ENCODE data around the gene SORBS1.

Gene SORBS1

DNA sequence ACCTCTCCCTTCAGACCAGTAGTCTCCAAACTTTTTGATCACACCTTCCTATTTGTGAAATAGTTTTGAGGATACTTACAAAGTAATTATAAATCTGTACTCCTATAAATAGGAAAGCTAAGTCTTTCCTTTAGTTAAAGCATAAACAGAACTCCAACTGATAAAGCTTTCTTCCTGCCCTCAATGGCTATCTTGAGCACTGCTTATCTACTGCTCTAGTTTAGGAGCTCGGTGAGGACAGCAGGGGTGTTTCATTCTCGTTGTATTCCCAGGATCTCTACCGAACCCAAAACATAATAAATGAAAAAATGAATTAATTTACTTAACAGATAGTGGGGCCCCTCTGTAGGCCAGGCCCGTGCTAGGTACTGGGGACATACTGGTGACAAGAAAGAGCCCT lies 17.7 kb downstream of the SORBS1 start:
- H3K27ac ChIP-seq (ENCODE audit: low read depth, low read length) = no peak overlapping the region

DNA sequence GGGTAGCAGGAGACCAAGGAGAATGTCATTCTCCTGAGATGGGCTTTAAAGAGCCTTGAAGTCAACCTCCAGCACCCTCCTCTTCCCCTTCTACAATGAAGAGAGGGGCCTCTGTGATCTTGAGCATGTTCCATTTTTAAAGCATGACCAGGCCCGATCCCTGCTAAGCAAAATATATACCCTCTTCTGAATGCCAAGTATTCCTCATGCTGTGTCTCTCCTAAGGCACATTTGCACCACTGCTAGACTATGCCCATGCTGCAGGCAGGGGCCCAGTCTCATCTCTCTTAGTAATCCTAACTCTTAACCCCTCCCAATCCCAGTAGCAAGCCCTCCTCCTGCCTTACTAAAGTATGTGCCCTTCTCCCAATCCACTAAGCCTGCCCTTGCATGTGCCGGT lies 18.4 kb downstream of the SORBS1 start:
- no peak overlapping the region for H3K4me3 ChIP-seq (ENCODE audit: low read depth in 1 of 2, low read length in 2 of 2)
- H3K9ac ChIP-seq (ENCODE audit: low read depth in 1 of 2, low read length in 2 of 2) = no peak overlapping the region
- H3K27me3 ChIP-seq (ENCODE audit: control insufficient read depth in 1 of 2, insufficient read depth in 2 of 2, low read length in 2 of 2) = no peaks in the 10 kb centered on the region
- no peaks in the 10 kb centered on the region for H3K36me3 ChIP-seq (ENCODE audit: control insufficient read depth in 1 of 2, insufficient read depth in 2 of 2, low read length in 2 of 2)
- no peak overlapping the region for H3K27ac ChIP-seq (ENCODE audit: low read depth, low read length)
- H3K9me3 ChIP-seq (ENCODE audit: control insufficient read depth in 1 of 2, low read length in 2 of 2) = no peaks in the 10 kb centered on the region
- H3K4me1 ChIP-seq (ENCODE audit: control insufficient read depth in 1 of 2, insufficient read depth in 2 of 2, low read length in 2 of 2) = peaks cover 33 to 36% of the 10 kb centered on the region in 2 donors

More for the DNA sequence above, 17.7 kb downstream of the SORBS1 start:
- peaks cover 33 to 36% of the 10 kb centered on the region in 2 donors for H3K4me1 ChIP-seq (ENCODE audit: control insufficient read depth in 1 of 2, insufficient read depth in 2 of 2, low read length in 2 of 2)
- H3K9ac ChIP-seq (ENCODE audit: low read depth in 1 of 2, low read length in 2 of 2) = no peak overlapping the region
- no peaks in the 10 kb centered on the region for H3K36me3 ChIP-seq (ENCODE audit: control insufficient read depth in 1 of 2, insufficient read depth in 2 of 2, low read length in 2 of 2)
- H3K9me3 ChIP-seq (ENCODE audit: control insufficient read depth in 1 of 2, low read length in 2 of 2) = no peaks in the 10 kb centered on the region
- H3K27me3 ChIP-seq (ENCODE audit: control insufficient read depth in 1 of 2, insufficient read depth in 2 of 2, low read length in 2 of 2) = no peaks in the 10 kb centered on the region
- H3K4me3 ChIP-seq (ENCODE audit: low read depth in 1 of 2, low read length in 2 of 2) = no peak overlapping the region

DNA sequence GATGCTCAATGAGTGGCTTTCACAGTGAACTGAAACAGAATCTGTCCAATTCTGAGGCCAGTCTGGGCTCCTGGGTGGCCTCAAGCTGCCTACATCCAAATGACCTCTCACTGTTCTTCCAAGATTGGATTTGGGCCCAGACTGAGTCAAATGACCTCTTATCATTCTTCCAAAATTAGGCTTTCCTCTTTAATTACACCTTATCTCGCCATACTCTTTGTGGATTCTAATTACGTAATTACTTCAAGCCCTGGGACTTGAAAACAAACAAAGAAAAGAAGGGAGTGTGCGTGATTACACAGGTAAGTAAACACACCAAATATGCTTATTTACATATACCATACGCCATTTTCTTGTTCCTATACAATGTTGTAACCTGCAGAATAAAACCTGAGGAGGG lies 18.8 kb downstream of the SORBS1 start:
- Histone ChIP-seq H3K36me3 (ENCODE audit: control insufficient read depth in 1 of 2, insufficient read depth in 2 of 2, low read length in 2 of 2) (no peaks in the 10 kb centered on the region), H3K9ac (ENCODE audit: low read depth in 1 of 2, low read length in 2 of 2) (no peak overlapping the region), H3K4me3 (ENCODE audit: low read depth in 1 of 2, low read length in 2 of 2) (no peak overlapping the region), H3K27ac (ENCODE audit: low read depth, low read length) (no peak overlapping the region), H3K9me3 (ENCODE audit: control insufficient read depth in 1 of 2, low read length in 2 of 2) (no peaks in the 10 kb centered on the region), H3K4me1 (ENCODE audit: control insufficient read depth in 1 of 2, insufficient read depth in 2 of 2, low read length in 2 of 2) (peaks cover 33 to 36% of the 10 kb centered on the region in 2 donors), H3K27me3 (ENCODE audit: control insufficient read depth in 1 of 2, insufficient read depth in 2 of 2, low read length in 2 of 2) (no peaks in the 10 kb centered on the region)

DNA sequence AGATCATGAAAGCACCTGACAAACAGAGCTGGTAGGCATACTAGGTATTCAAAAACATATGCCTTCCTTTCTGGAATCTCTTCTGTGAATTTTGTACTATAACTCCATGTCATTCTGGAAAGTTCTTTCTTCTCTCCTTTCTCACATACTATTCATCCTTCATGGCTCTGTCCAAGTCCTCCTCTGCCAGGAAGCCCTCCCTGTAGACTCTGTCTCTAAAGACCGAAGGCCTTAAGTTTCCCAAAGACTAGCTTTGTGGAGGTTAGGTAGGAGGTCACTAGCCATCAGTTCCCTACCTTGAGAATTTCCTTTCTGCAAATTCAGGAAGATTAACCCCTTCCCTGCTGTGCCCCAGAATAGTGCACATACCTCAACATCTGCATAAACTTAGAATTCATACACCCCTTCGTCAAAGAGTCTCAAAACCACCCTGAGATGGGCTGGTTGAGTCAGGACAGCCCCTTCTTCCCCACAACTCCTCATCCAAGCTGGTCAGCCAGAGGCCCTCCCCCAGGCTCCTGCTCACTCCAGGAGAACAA lies 20.6 kb downstream of the SORBS1 start:
- Histone ChIP-seq H3K9ac (ENCODE audit: low read depth in 1 of 2, low read length in 2 of 2) (no peak overlapping the region), H3K27me3 (ENCODE audit: control insufficient read depth in 1 of 2, insufficient read depth in 2 of 2, low read length in 2 of 2) (no peaks in the 10 kb centered on the region), H3K36me3 (ENCODE audit: control insufficient read depth in 1 of 2, insufficient read depth in 2 of 2, low read length in 2 of 2) (no peaks in the 10 kb centered on the region), H3K4me3 (ENCODE audit: low read depth in 1 of 2, low read length in 2 of 2) (no peak overlapping the region), H3K9me3 (ENCODE audit: control insufficient read depth in 1 of 2, low read length in 2 of 2) (no peaks in the 10 kb centered on the region), H3K27ac (ENCODE audit: low read depth, low read length) (no peak overlapping the region), H3K4me1 (ENCODE audit: control insufficient read depth in 1 of 2, insufficient read depth in 2 of 2, low read length in 2 of 2) (peaks cover 33 to 36% of the 10 kb centered on the region in 2 donors)

DNA sequence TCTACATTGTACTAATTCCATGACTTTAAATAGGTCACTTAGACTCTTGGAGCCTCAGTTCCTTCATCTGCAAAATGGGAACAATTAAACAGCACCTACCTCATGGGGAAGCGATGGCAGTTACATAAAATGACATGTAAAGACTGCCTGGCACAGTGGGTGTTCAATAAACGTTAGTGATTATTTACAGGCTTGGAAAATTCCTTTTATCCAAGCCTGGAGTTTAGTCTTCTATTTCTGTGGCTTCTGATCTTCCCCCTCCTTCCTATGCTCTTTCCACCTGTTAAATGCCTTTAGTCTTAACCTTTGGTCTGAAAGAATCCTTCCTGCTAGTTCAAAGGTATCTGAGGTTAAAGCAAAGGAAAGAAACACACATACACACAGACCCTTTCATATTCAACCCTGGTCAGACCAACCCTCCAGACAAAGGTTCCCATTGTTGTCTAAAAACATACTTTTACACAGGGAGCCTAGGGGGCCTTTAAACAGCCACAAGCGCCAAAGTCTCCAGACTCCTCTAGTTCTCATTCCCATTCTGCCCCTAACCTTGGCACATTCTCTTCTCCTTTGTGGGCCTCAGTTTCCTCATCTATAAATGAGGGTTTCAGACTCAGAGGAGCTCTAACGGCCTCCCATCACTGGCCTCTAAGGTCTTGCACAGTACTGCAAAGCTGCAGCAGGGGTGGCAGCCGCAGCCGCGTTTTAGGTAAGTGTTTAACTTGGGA lies 21.4 kb downstream of the SORBS1 start:
- no peaks in the 10 kb centered on the region for H3K36me3 ChIP-seq (ENCODE audit: control insufficient read depth in 1 of 2, insufficient read depth in 2 of 2, low read length in 2 of 2)
- H3K27ac ChIP-seq (ENCODE audit: low read depth, low read length) = no peak overlapping the region
- H3K27me3 ChIP-seq (ENCODE audit: control insufficient read depth in 1 of 2, insufficient read depth in 2 of 2, low read length in 2 of 2) = no peaks in the 10 kb centered on the region
- peaks cover 33 to 36% of the 10 kb centered on the region in 2 donors for H3K4me1 ChIP-seq (ENCODE audit: control insufficient read depth in 1 of 2, insufficient read depth in 2 of 2, low read length in 2 of 2)
- H3K9ac ChIP-seq (ENCODE audit: low read depth in 1 of 2, low read length in 2 of 2) = no peak overlapping the region
- no peak overlapping the region for H3K4me3 ChIP-seq (ENCODE audit: low read depth in 1 of 2, low read length in 2 of 2)
- no peaks in the 10 kb centered on the region for H3K9me3 ChIP-seq (ENCODE audit: control insufficient read depth in 1 of 2, low read length in 2 of 2)

DNA sequence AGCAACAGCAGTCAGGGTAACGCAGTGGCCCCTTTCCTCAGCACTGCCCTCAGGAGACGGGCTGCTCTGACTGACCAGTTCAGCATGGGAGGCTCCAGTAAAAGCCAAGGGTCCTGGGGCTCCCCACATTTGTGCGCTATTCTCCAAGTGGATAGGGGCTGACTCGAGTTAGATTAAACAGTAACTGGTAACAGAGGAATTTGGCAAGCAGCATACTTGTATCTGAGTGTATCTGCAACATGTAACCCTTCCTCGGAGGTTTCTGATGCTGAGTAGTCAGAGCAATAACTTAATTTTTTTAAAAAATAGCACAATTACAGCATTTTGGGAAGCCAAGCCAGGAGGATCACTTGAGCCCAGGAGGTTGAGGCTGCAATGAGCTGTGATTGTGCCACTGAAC lies 22.8 kb downstream of the SORBS1 start:
- Histone ChIP-seq H3K9ac (ENCODE audit: low read depth in 1 of 2, low read length in 2 of 2) (no peak overlapping the region), H3K4me3 (ENCODE audit: low read depth in 1 of 2, low read length in 2 of 2) (no peak overlapping the region), H3K36me3 (ENCODE audit: control insufficient read depth in 1 of 2, insufficient read depth in 2 of 2, low read length in 2 of 2) (no peaks in the 10 kb centered on the region), H3K27me3 (ENCODE audit: control insufficient read depth in 1 of 2, insufficient read depth in 2 of 2, low read length in 2 of 2) (no peaks in the 10 kb centered on the region), H3K4me1 (ENCODE audit: control insufficient read depth in 1 of 2, insufficient read depth in 2 of 2, low read length in 2 of 2) (peaks cover 26 to 31% of the 10 kb centered on the region in 2 donors), H3K27ac (ENCODE audit: low read depth, low read length) (no peak overlapping the region), H3K9me3 (ENCODE audit: control insufficient read depth in 1 of 2, low read length in 2 of 2) (no peaks in the 10 kb centered on the region)

DNA sequence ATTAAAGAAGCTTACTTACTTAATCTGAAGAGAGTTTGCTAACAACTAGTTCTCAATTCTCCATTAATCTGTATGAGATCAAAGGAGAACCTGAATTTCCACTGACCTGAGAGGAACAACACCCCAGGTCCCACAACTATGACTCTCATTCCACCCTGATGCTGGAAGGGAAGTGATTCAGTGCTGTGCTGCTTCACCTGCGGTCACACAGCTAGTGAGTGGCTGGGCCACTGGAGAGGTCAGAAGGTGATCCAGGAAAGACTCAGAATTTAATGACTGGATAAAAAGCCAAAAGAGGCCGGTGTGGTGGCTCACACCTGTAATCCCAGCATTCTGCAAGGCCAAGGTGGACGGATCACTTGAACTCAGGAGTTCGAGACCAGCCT lies 23.6 kb downstream of the SORBS1 start:
- peaks cover 18 to 23% of the 10 kb centered on the region in 2 donors for H3K4me1 ChIP-seq (ENCODE audit: control insufficient read depth in 1 of 2, insufficient read depth in 2 of 2, low read length in 2 of 2)
- no peak overlapping the region for H3K9ac ChIP-seq (ENCODE audit: low read depth in 1 of 2, low read length in 2 of 2)
- no peak overlapping the region for H3K27ac ChIP-seq (ENCODE audit: low read depth, low read length)

DNA sequence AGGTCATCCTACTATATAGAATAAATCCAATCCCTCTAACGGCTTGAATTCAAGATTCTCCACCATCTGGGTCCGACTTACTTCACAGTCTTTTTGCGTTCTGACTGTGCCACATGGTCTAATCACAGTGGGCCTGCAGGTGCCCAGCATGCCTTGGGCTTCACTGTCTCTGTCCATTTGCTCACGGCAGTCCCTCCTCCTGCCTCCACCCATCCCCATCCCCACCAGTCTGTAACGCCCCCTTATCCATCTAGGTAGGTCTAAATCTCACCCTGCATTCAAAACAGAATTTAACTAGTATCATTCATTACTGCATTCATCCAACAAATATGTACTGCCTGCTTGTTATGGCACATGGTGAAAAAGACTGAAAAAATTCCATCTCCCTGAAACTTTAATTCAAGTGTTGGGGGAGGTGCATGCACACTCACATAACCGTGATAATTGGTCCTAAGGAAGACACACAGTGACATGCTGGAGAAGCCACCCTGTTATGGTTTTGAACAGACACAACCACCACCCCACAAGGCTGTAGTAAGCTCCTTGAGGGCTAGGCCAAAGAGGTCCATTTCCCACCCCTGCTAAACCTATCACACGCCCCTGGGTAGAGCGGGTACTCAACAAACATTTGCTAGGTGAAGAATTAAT lies 24.2 kb downstream of the SORBS1 start:
- Histone ChIP-seq H3K4me3 (ENCODE audit: low read depth in 1 of 2, low read length in 2 of 2) (no peak overlapping the region), H3K27ac (ENCODE audit: low read depth, low read length) (no peak overlapping the region), H3K4me1 (ENCODE audit: control insufficient read depth in 1 of 2, insufficient read depth in 2 of 2, low read length in 2 of 2) (peaks cover 18% of the 10 kb centered on the region in 2 donors), H3K27me3 (ENCODE audit: control insufficient read depth in 1 of 2, insufficient read depth in 2 of 2, low read length in 2 of 2) (no peaks in the 10 kb centered on the region), H3K36me3 (ENCODE audit: control insufficient read depth in 1 of 2, insufficient read depth in 2 of 2, low read length in 2 of 2) (no peaks in the 10 kb centered on the region), H3K9me3 (ENCODE audit: control insufficient read depth in 1 of 2, low read length in 2 of 2) (no peaks in the 10 kb centered on the region), H3K9ac (ENCODE audit: low read depth in 1 of 2, low read length in 2 of 2) (no peak overlapping the region)

More for the DNA sequence above, 23.6 kb downstream of the SORBS1 start:
- Histone ChIP-seq H3K4me3 (ENCODE audit: low read depth in 1 of 2, low read length in 2 of 2) (no peak overlapping the region), H3K27me3 (ENCODE audit: control insufficient read depth in 1 of 2, insufficient read depth in 2 of 2, low read length in 2 of 2) (no peaks in the 10 kb centered on the region), H3K9me3 (ENCODE audit: control insufficient read depth in 1 of 2, low read length in 2 of 2) (no peaks in the 10 kb centered on the region), H3K36me3 (ENCODE audit: control insufficient read depth in 1 of 2, insufficient read depth in 2 of 2, low read length in 2 of 2) (no peaks in the 10 kb centered on the region)

DNA sequence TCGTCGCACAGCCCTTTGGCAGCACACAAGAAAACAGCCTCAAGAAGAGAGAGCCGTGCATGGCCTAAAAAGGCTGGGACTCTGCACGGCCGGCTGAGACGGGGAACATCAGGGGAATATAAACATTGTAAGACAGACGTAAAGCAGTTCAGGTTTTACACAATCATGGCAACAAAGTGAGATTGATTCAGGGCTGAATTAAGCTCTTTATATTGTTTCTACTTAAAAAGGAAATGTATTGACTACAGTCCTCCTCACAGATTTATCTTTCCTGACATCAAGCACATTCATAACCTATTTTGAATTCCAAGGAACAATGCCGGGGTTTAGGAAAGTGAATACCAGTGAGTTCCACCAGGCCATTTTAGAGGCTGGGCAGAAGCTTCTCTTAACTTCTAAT lies 25.2 kb downstream of the SORBS1 start:
- no peak overlapping the region for H3K9ac ChIP-seq (ENCODE audit: low read depth in 1 of 2, low read length in 2 of 2)
- no peaks in the 10 kb centered on the region for H3K36me3 ChIP-seq (ENCODE audit: control insufficient read depth in 1 of 2, insufficient read depth in 2 of 2, low read length in 2 of 2)
- peak overlapping the region; percentile 30 for H3K27ac ChIP-seq (ENCODE audit: low read depth, low read length)
- no peaks in the 10 kb centered on the region for H3K27me3 ChIP-seq (ENCODE audit: control insufficient read depth in 1 of 2, insufficient read depth in 2 of 2, low read length in 2 of 2)
- peaks cover 17 to 18% of the 10 kb centered on the region in 2 donors for H3K4me1 ChIP-seq (ENCODE audit: control insufficient read depth in 1 of 2, insufficient read depth in 2 of 2, low read length in 2 of 2)
- H3K9me3 ChIP-seq (ENCODE audit: control insufficient read depth in 1 of 2, low read length in 2 of 2) = no peaks in the 10 kb centered on the region
- no peak overlapping the region for H3K4me3 ChIP-seq (ENCODE audit: low read depth in 1 of 2, low read length in 2 of 2)

DNA sequence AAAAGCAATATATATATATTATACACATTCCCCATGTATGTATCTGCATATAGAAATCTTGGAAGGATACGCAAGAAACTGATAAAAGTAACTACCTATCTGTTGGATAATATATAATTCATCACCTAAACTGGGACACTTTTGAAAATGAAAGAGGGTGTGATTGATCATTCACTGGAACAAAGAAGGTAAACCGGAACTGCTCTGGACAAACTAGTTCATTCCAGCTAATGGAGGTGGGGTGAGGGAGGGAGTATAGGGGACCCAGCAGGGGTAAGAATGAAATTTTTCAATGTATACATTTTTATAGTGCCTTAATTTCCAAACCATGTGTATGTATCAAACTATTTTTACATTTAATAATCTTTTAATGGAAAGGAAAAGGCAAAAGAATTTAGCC lies 25.6 kb downstream of the SORBS1 start:
- no peak overlapping the region for H3K27ac ChIP-seq (ENCODE audit: low read depth, low read length)
- peaks cover 14 to 17% of the 10 kb centered on the region in 2 donors for H3K4me1 ChIP-seq (ENCODE audit: control insufficient read depth in 1 of 2, insufficient read depth in 2 of 2, low read length in 2 of 2)
- H3K9ac ChIP-seq (ENCODE audit: low read depth in 1 of 2, low read length in 2 of 2) = no peak overlapping the region
- H3K36me3 ChIP-seq (ENCODE audit: control insufficient read depth in 1 of 2, insufficient read depth in 2 of 2, low read length in 2 of 2) = no peaks in the 10 kb centered on the region
- no peak overlapping the region for H3K4me3 ChIP-seq (ENCODE audit: low read depth in 1 of 2, low read length in 2 of 2)
- H3K9me3 ChIP-seq (ENCODE audit: control insufficient read depth in 1 of 2, low read length in 2 of 2) = no peaks in the 10 kb centered on the region
- no peaks in the 10 kb centered on the region for H3K27me3 ChIP-seq (ENCODE audit: control insufficient read depth in 1 of 2, insufficient read depth in 2 of 2, low read length in 2 of 2)
